Activated T-helper 1 cell treated with anti-CD3 and anti-CD28 coated beads, Interleukin-12 subunit alpha, Interleukin-12 subunit beta, Interleukin-2, Interleukin-4 antibody, amounts not matched to agents 30 ng/mL and 10 ng/mL and 1 ng/mL, durations not matched to agents 14 hours and 24 hours and 36 hours (primary cell): Measurements from ENCODE around the gene TMEM269. TPM values are rescaled to one million over a fixed set of nuclear protein-coding genes. Genes with fewer than 3 reads are reported as not detected.
A peak's percentile ranks its signal among the peaks of the same experiment; 100 is the strongest.
"Not testable (repeated sequence)": the region's sequence is repeated elsewhere in the genome, so short reads cannot be mapped to it uniquely, and the experiment has no call there.

Experiments
- DNase-seq: peaks from one replicate; pipeline ENCODE4 v3.0.0; 2021; ENCODE audit warnings: low spot score
- H3K27ac Mint-ChIP-seq: one replicate; pipeline ENCODE4 v1.8.0; 2021; ENCODE audit warnings: mild to moderate bottlenecking, mixed read lengths
- H3K27me3 Mint-ChIP-seq: one replicate; pipeline ENCODE4 v1.8.0; 2022; ENCODE audit warnings: mild to moderate bottlenecking, moderate library complexity, mixed read lengths; ENCODE audit not compliant: insufficient read depth
- H3K36me3 Mint-ChIP-seq: one replicate; pipeline ENCODE4 v1.8.0; 2021; ENCODE audit warnings: low read depth, mixed read lengths
- H3K4me1 Mint-ChIP-seq: one replicate; pipeline ENCODE4 v1.8.0; 2021; ENCODE audit warnings: low read depth, mixed read lengths
- H3K4me3 Mint-ChIP-seq: one replicate; pipeline ENCODE4 v1.8.0; 2021; ENCODE audit warnings: mild to moderate bottlenecking, moderate library complexity, mixed read lengths
- H3K9me3 Mint-ChIP-seq: one replicate; pipeline ENCODE4 v1.8.0; 2021; ENCODE audit warnings: mixed read lengths
- intact Hi-C: fragments of 100-400 bp; cut with micrococcal nuclease; formaldehyde crosslinking; loops from one replicate; pipeline ENCODE4 v1.15.1; 2024
- total RNA-seq: library from RNA; stranded (reverse); gene quantifications from 2 replicates; pipeline ENCODE4 v1.2.3, GENCODE V29; 2022

The TMEM269 gene
- total RNA-seq, 1 donor from 2014 or later = 0.29 TPM

DNA sequence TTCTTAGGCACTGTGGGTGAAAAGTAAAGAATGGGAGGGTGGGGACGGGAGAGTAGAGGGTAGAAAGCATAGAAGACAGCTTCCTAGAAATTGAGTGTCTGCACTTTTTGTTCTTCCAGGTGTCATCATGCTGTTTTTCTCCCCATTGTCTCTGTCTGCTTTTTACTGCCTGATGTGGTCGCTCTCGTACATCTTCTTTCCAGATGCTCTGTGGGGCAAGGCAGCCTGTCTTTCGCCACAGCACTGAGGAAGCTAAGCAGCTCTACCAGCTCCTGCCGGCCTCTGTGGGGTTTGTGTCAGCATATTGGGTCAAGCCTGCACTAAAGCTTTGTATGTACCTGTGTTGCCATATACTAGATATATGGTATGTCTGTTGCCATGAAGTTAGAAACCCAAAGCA, 13.2 kb downstream of the TMEM269 start:
- Mint-ChIP-seq H3K27ac (no peak overlapping the region), H3K9me3 (no peaks in the 10 kb centered on the region), H3K36me3 (no peaks in the 10 kb centered on the region), H3K27me3 (peaks cover 9% of the 10 kb centered on the region), H3K4me1 (no peaks in the 10 kb centered on the region), H3K4me3 (no peak overlapping the region)
- intact Hi-C loops = no loop called here
- DNase-seq = no peak

GRCh38 chr1:42801832-42802473, 17.2 kb downstream of the TMEM269 start:
- no peaks in the 10 kb centered on the region for H3K9me3 Mint-ChIP-seq
- peaks cover 8% of the 10 kb centered on the region for H3K36me3 Mint-ChIP-seq
- intact Hi-C loops = no loop called here
- no peak overlapping the region for H3K27ac Mint-ChIP-seq
- DNase-seq = no peak
- H3K4me3 Mint-ChIP-seq = no peak overlapping the region
- H3K27me3 Mint-ChIP-seq = peaks cover 2% of the 10 kb centered on the region
- peaks cover 8% of the 10 kb centered on the region for H3K4me1 Mint-ChIP-seq

GRCh38 chr1:42806171-42806570, 21.4 kb downstream of the TMEM269 start:
- Mint-ChIP-seq H3K4me1 (peaks cover 15% of the 10 kb centered on the region), H3K36me3 (peaks cover 8% of the 10 kb centered on the region), H3K9me3 (no peaks in the 10 kb centered on the region), H3K27ac (no peak overlapping the region), H3K4me3 (no peak overlapping the region), H3K27me3 (no peaks in the 10 kb centered on the region)
- no peak for DNase-seq
- intact Hi-C loops = no loop called here

- H3K36me3 Mint-ChIP-seq = peaks cover 8% of the 10 kb centered on the region
- H3K9me3 Mint-ChIP-seq = no peaks in the 10 kb centered on the region
These were observed 21.8 kb downstream of the TMEM269 start for GRCh38 chr1:42806593-42806992.

DNA sequence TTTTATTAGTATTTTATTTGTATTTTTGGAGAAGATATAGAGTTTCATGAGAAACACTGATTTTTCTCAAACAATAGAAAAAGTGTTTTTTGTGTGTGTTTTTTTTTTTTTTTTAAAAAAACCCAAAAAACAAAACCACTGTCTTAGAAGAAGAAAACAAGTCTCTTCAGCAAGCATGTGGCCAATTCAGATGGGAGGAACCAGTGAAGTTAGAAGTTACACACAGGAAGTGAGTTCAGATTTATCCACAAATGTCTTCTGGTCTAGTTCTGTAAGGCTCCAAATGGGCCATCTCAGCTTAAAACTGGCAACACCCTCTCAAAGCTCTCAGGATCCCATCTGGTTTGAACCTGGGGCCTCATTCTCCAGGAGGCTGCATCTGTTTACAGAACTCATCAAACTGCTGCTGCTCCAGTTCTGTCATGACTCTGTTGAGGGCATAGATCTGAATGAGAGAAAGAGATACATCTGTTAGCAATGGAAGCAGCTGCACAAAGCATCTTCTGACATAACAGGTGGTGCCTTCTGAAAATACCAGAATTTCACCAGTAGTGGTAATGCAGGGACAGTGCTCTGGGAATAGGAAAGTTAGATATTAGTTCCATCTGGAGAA, 22.4 kb downstream of the TMEM269 start:
- Mint-ChIP-seq H3K4me1 (peaks cover 15% of the 10 kb centered on the region), H3K36me3 (peaks cover 8% of the 10 kb centered on the region), H3K27me3 (no peaks in the 10 kb centered on the region), H3K27ac (no peak overlapping the region), H3K9me3 (no peaks in the 10 kb centered on the region), H3K4me3 (no peak overlapping the region)
- intact Hi-C loops = no loop called here
- no peak for DNase-seq

More at GRCh38 chr1:42806593-42806992, 21.8 kb downstream of the TMEM269 start:
- H3K27ac Mint-ChIP-seq = no peak overlapping the region
- peaks cover 15% of the 10 kb centered on the region for H3K4me1 Mint-ChIP-seq
- H3K4me3 Mint-ChIP-seq = no peak overlapping the region
- no peak for DNase-seq
- intact Hi-C loops = no loop called here
- H3K27me3 Mint-ChIP-seq = no peaks in the 10 kb centered on the region

GRCh38 chr1:42814815-42815214, 30.0 kb downstream of the TMEM269 start:
- H3K4me3 Mint-ChIP-seq = peak overlapping the region; percentile 23
- intact Hi-C loops = not testable (repeated sequence)

GRCh38 chr1:42815941-42816584, 31.3 kb downstream of the TMEM269 start:
- no peaks in the 10 kb centered on the region for H3K27me3 Mint-ChIP-seq
- H3K9me3 Mint-ChIP-seq = no peaks in the 10 kb centered on the region
- H3K4me1 Mint-ChIP-seq = peaks cover 19% of the 10 kb centered on the region
- peak overlapping the region; percentile 79 for H3K4me3 Mint-ChIP-seq
- DNase-seq = no peak
- H3K36me3 Mint-ChIP-seq = peaks cover 1% of the 10 kb centered on the region
- intact Hi-C loops = loop anchor here (1.0 to 2.0 kb wide), 7 partner anchors 30 to 891 kb away; partner anchors contain the start of genes CCDC30, PPIH, ST3GAL3 and YBX1
- H3K27ac Mint-ChIP-seq = peak overlapping the region; percentile 80

More at GRCh38 chr1:42814815-42815214, 30.0 kb downstream of the TMEM269 start:
- not testable (repeated sequence) for H3K27ac Mint-ChIP-seq, H3K36me3 Mint-ChIP-seq, H3K9me3 Mint-ChIP-seq, H3K27me3 Mint-ChIP-seq, DNase-seq
- peaks cover 19% of the 10 kb centered on the region for H3K4me1 Mint-ChIP-seq

GRCh38 chr1:42816585-42817439, 32.0 kb downstream of the TMEM269 start, which contains the start of the genes ERMAP and SVBP:
TSS of gene ERMAP (plus strand) at chr1:42817122. CDS start at chr1:42830449, 13,327 bp downstream.
TSS of gene SVBP (minus strand) at chr1:42817397. CDS start at chr1:42816544, 853 bp downstream.
- Mint-ChIP-seq H3K27ac (peak within 1 kb of the TSS; percentile 80), H3K9me3 (no peaks in the 10 kb centered on the region), H3K4me3 (peak within 1 kb of the TSS; percentile 79), H3K36me3 (peaks cover 1% of the 10 kb centered on the region), H3K27me3 (no peaks in the 10 kb centered on the region), H3K4me1 (peaks cover 19% of the 10 kb centered on the region)
- DNase-seq = peak; percentile 90
- intact Hi-C loops = loop anchor here (1.0 to 2.0 kb wide), 8 partner anchors 29 to 890 kb away; partner anchors contain the start of genes C1orf50, CCDC30, P3H1 and PPIH

DNA sequence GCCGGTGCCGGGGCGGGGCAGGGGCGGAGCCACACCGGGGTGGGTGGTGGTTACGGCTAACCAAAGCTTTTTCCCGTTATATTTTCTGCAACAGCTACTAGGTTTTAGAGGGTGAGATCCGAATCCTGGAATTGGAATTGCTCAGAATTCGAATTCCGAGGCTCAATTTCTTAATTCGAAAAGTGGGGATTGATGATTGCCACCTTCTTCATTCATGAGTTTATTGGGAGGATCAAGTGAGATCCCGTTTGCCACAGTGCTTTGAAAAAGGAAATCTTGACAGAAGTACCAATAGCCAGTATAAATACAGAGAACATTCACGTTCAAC, 32.6 kb downstream of the TMEM269 start:
- Mint-ChIP-seq H3K27ac (no peak overlapping the region), H3K4me1 (peaks cover 19% of the 10 kb centered on the region), H3K27me3 (no peaks in the 10 kb centered on the region), H3K9me3 (no peaks in the 10 kb centered on the region), H3K4me3 (peak overlapping the region; percentile 79), H3K36me3 (peaks cover 1% of the 10 kb centered on the region)
- intact Hi-C loops = loop anchor here (1.0 to 2.0 kb wide), 6 partner anchors 50 to 889 kb away; partner anchors contain the start of genes C1orf50, CCDC30, P3H1 and PPIH
- no peak for DNase-seq

- peaks cover 19% of the 10 kb centered on the region for H3K4me1 Mint-ChIP-seq
- H3K9me3 Mint-ChIP-seq = no peaks in the 10 kb centered on the region
- H3K27ac Mint-ChIP-seq = no peak overlapping the region
- no peaks in the 10 kb centered on the region for H3K27me3 Mint-ChIP-seq
- peak overlapping the region; percentile 59 for H3K4me3 Mint-ChIP-seq
- peaks cover 1% of the 10 kb centered on the region for H3K36me3 Mint-ChIP-seq
- intact Hi-C loops = loop anchor here (1.0 to 2.0 kb wide), 6 partner anchors 51 to 889 kb away; partner anchors contain the start of genes C1orf50, CCDC30, P3H1 and PPIH
- no peak for DNase-seq
These were observed 33.2 kb downstream of the TMEM269 start for GRCh38 chr1:42817976-42818375.

GRCh38 chr1:42820813-42821212, 36.0 kb downstream of the TMEM269 start:
- Mint-ChIP-seq H3K27me3 (no peaks in the 10 kb centered on the region), H3K36me3 (peaks cover 1% of the 10 kb centered on the region), H3K9me3 (no peaks in the 10 kb centered on the region), H3K27ac (no peak overlapping the region), H3K4me3 (no peak overlapping the region), H3K4me1 (peaks cover 18% of the 10 kb centered on the region)
- intact Hi-C loops = no loop called here
- no peak for DNase-seq

- Mint-ChIP-seq H3K27me3 (no peaks in the 10 kb centered on the region), H3K36me3 (peaks cover 1% of the 10 kb centered on the region), H3K4me1 (peaks cover 10% of the 10 kb centered on the region), H3K27ac (no peak overlapping the region), H3K4me3 (no peak overlapping the region), H3K9me3 (no peaks in the 10 kb centered on the region)
- DNase-seq = no peak
- intact Hi-C loops = no loop called here
These were observed 36.9 kb downstream of the TMEM269 start for GRCh38 chr1:42821690-42822089.
